Medulla oblongata (tissue), 1 donor: Measurements from ENCODE around the gene CXCL12.

Experiments used
- DNase-seq: peaks from one replicate; pipeline ENCODE4 v3.0.0-alpha.2; 2015; ENCODE audit errors: extremely low spot score

Gene CXCL12

DNA sequence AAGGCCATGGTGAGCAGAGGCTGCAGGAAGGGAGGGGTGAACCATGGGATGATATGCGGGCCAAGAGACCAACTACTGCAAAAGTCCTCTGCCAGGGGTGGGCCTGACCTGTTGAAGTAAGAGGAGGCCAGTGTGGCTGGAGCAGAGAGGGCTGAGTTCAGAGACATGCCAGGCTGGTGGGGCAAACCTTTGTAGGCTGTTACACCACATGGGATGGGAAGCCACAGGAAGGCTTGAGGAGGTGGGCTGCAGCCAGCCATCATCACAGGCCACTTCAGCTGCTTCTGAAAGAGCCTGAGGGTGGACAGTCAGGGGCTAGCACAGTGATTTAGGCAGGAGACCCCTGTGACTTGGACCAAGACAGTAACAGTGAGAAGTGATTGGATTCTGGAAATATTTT, 20.3 kb downstream of the CXCL12 start:
- no peak for DNase-seq

GRCh38 chr10:44363716-44364115, 21.2 kb downstream of the CXCL12 start:
- DNase-seq: no peak

DNA sequence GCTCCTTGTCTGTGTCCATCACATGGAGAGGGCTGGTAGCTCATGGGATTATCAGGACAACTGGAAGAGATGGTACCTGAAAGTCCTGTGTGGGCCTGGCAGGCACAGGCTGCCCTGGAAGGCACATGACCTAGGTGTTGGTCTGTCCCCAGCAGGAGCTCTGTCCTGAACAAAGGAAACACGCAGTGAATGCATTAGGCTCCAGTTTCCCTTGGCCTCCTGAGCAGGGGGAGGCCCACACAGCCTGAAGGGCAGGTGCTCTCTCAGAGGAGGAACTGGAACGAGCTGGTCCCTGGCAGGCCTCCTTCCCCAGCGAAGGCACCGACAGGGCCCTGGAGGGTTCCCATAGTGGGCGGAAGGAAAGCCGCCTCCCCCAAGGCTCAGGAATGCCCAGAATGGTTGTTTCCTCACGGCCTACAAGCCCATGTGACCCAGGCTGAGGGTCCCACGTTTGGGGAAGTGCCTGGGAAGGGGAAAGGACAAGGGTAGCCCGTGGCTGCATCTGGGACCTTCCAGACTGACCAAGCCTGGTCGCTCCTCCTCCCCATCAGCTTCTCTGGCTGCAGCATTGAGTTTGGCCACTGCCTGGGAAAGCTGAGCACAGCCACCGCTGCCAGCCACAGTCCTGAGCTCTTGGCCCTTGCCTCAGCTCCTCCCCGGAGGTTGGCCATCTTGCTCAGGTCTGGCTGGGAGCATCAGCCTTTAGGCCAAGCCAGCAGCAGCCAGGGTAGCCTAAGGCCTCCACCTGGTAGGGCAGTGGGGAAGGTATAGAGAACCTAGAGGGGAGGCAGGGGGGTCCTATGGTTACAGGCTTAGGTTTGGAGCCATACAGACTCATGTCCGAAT, 21.8 kb downstream of the CXCL12 start:
- DNase-seq: no peak

GRCh38 chr10:44361109-44361508, 23.8 kb downstream of the CXCL12 start:
- no peak for DNase-seq

DNA sequence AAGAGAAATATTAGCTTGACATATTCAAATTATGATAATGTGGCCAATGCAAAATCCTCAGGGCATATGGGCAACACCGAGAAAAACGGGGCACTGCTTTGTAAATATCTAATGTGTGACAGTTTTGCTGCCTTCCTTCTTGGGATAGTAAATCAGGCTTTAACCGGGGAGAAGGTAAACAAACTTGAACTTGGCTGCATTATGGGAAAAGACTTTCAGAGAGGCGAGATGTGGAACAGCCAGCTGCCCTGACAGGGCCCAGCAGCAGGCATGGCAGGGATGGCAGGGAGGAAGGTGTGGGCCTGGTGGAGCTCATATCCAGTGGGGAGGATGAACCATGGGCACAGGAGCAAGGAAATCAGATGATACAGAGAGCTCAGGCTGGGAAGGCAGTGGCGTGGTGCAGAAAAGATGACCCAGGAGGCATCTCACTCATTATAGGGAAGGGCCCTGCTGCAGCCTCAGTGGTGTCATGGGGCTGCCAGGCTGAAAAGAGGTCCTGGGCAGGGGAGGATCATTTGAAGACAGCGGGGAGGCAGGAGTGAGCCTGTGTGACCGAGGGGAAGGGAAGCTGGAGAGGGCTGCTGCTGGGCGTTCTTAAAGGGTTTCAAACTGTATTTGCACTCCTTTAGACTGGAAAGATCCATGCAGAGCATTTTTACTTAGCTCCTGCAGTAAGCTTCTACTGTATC, 26.7 kb downstream of the CXCL12 start:
- DNase-seq: no peak

- DNase-seq: no peak
These were observed 27.8 kb downstream of the CXCL12 start for GRCh38 chr10:44357023-44357540.

DNA sequence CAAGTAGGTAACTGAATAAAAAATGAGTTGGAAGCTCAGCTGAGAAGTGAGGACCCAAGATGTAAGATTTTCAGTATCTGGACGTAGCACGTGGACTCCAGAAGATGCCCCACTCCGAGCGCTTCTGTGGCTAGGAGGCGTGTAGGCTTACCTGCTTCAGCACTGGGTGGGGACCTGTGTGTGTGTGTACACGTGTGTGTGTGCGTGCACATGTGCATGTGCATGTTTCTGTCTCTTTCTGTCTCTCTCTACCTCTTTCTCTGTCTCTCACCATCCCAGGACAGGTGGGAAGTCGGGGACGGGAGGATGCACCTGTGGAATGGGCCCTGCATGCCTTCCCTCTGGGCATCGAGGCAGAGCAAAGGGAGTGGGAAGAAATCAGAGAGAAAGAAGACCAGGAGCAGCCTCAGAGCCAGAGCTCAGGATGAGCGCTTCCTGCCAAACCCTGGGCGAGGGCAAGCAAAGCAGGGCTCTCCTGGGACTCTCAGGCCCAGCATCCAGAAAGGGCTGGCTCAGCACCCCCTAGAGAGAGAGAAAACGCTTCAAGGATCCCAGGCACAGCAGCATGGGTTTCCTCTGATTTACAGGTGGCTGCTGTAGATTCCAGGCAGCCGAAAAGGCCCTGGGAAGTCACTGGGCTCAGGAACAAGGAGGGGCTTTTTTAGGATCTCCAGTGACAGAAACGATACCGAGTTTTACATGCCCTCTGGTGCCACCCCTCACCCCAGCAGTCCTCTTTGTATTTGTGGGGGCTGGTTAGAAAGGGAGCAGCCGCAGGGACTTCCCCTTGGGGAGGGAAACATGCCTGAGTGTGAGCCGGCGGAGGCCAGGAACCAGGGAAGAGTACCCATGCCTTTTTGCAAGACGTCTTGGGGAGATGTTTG, 28.5 kb downstream of the CXCL12 start:
- DNase-seq: no peak

GRCh38 chr10:44355630-44356029, 29.3 kb downstream of the CXCL12 start:
- DNase-seq: no peak

- DNase-seq: no peak
These were observed 30.1 kb downstream of the CXCL12 start for GRCh38 chr10:44354771-44355170.

GRCh38 chr10:44353721-44354120, 31.2 kb downstream of the CXCL12 start:
- DNase-seq: no peak

DNA sequence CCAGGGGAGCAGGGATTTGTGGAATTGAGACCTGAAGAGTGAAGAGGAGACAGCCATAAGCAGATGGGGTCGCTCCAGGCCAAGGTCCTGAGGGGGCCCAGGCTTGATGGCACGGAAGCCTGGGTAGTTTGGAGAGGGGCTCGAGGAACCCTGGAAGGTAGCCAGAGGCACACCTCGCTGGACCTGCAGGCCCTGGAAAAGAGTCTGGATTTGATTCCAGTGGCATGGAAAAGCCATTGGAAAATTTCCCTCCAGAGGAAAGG, 31.8 kb downstream of the CXCL12 start:
- DNase-seq: no peak

DNA sequence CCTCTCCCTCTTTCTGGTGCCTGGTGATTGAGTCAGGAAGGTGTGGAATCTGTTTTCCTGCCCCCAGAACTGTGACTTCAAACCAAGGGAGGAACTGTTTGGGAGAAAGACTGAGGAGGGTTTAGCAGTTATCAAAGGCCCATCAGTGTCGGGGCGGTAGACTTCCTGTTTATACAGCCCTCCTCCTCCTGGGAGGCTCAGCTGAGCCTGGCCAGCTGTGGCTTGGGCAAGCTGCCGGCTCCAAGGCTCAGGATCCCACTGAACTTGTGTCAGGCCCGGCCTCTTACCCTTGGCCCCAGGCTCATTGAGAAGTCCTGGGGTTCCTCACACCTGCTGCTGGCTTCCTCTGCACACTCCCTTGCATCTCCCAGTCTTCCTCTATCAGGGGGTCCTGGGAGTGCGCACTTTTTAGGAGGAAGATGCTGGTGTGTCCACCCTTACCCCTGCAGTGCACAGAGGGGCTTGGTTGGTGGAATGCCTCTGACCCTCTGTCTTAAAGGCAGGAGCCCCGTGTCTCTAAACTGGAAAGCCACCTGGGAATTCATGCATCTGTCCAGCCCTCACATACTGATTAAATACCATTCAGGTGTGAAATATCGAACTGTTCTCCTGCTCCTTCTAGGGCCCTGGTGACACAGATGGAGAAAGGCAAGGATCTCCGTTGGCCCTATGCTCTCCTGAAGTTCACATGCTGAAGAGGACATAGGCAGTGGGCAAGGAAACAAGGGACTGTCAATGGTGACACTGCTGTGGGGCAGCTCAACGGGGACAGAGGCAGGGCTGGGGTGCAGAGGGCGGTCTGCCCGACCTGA, 32.4 kb downstream of the CXCL12 start:
- DNase-seq: no peak

GRCh38 chr10:44348496-44348895, 36.4 kb downstream of the CXCL12 start:
- DNase-seq: no peak

DNA sequence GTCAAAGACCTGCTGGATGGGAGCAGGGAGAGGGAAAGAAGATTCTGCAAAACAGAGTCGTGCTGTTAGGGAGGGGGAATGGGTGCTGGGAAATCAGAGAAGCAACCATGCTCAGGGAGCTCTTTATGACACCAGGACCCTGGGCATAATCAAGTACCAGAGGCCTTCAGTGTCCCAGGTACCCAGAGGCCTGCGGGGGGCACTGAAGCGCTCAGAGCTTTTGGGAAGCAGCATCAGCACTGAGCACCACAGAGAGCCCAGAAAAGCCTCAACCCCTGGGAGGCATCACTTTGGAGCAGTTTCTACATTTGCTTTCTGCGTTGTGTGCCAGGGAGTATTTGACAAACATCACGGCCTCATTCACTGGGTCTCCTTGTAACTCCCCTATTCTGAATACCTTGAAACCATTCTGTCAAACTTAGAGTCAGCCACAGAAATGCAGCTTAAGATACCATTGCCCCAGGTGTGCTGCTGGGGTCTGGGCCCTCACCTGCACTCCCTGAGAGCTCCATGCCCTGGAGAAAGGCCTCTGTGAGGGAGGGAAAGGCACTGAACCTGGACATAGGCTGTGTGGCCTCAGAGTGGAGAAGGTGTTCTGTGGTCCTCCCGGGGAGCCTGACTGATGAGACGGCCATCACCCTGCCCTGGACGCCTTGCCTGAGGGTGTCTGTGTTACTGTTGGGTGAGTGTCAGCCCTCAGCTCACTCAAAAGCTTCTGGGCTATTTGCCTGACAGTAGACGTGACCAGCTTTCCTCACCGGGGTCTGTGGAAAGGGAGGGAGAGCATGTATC, 37.1 kb downstream of the CXCL12 start:
- DNase-seq: no peak

DNA sequence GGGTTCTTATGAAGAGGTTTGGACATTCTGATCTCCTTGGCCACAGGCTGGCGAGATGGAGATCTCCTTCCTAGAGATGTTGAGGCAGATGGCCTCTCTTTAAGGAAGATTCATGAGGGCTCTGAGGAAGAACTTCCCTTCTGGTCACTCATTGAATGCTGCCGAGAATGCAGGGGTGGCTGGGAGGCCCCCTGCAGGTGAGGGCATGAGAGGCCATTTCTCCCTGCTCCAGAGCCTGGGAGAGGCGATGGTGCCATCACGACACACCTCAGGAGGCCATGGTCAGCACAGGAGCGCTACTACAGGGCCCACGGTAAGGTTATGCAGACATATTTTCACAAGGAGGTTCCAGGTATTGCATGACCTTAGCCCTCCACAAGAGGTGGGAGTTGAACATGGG, 40.2 kb downstream of the CXCL12 start:
- no peak for DNase-seq

- DNase-seq: peak; percentile 23
These were observed 41.1 kb downstream of the CXCL12 start for GRCh38 chr10:44343843-44344242.

GRCh38 chr10:44341886-44342285, 43.0 kb downstream of the CXCL12 start:
- DNase-seq: no peak

DNA sequence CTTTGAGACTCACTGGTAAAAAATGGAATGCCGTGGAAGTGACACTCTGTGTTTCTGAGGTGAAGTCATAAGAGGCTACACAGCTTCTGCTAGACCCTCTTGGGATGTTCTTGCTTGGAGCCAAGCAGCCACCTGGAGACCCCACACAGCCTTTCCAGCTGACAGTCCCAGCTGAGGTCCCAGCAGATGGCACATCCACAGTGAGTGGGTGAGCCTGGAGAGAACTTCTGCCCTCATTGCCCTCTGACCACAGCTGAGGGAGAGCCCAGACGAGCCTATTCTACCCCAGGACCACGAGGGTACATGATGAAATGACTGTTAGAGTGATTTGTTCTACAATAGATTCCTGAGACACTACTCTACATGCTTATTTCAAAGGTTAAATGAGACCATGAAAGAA, 44.3 kb downstream of the CXCL12 start:
- DNase-seq: no peak

DNA sequence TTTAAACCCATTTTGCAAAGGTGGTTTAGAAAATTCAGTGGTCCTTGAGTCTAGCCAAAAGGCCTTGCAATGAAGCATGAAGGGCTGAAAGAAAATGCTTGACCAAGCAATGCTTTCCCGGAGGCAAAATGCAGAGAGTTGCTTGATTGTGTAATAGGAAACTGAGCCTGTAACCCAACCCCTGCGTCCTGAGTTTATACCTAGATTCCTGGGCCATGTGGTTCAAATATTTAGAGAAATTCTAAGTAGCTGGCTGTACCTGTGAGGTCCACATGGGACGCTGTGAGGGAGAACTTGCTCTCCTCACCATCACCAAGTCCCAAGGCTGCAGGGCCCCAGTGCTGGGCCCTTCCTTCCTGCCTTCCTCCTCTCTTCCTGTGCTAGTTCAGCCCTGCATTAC, 45.7 kb downstream of the CXCL12 start:
- no peak for DNase-seq

DNA sequence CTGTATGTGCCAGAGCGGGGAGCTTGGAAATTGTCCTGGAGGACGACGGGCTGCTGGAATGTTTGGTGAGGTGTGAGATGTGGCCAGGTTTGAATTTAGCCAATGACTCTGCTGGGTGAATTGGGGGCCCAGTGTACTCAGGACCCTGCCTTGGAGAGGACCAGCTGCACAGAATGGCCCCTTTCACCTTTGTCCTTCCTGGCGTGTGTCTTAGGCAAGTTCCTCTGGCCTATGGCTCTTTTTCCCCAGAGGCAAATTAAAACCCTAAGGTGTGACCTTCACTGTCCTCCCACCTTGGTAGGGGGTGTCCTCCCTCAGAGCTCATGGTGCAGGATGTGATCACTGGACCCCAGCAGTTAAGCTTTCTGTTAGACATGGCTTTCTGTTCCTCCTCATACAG, 47.8 kb downstream of the CXCL12 start:
- DNase-seq: no peak
